ENCODE results near the gene PTPN14. TPM values are rescaled to one million over a fixed set of nuclear protein-coding genes. Genes with fewer than 3 reads are reported as not detected.
A peak's percentile ranks its signal among the peaks of the same experiment; 100 is the strongest.

Gene PTPN14
- total RNA-seq, 2 donors from 2014 or later: 0.05 to 0.14 TPM

DNA sequence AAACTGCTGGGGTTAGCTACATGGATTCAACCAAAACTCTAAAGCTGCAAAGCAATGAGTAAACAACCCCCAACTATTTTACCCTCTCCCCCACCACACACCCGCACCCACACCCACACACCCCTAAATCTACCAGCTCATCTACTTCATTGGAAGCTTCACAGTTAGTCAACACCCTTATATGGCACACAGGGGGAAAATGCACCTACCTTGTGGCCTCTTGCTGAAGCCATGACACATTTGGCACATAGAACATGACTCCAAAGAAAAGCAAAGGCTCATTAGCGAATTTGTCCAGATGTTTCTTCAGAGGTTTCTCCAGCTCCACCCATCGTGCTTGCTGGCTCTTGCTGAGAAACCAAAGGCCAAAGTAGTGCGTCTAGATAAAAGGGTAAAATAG lies 99.8 kb downstream of the PTPN14 start:
- Mint-ChIP-seq H3K4me1 (ENCODE audit: low read depth in 2 of 2) (peaks cover 0 to 7% of the 10 kb centered on the region in 2 donors), H3K9me3 (no peaks in the 10 kb centered on the region), H3K27ac (no peak overlapping the region), H3K27me3 (peaks cover 8 to 18% of the 10 kb centered on the region in 2 donors), H3K4me3 (no peak overlapping the region), H3K36me3 (no peaks in the 10 kb centered on the region)
- ATAC-seq: peak; percentile 33 to 53
- DNase-seq (ENCODE audit: low spot score): no peak

DNA sequence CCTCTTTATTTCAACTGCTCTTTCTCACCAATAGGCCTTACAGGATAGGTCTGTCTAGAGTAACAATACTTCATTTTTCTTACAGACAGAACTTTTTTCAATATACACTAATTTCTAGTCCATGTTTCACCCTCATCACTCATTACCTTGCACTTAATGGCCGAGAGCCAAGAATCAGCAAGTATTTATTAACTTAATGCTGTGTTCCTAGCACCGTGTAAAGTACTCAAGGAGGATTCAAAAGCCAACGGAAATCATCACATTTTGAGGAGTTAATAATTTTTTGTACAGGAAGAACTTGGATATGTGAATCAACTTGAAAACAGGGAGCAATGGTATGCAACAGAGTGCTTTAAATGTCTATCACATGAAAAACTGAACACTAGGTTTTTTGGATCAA lies 102.0 kb downstream of the PTPN14 start:
- DNase-seq (ENCODE audit: low spot score) (no peak), ATAC-seq (no peak)
- H3K4me1 Mint-ChIP-seq (ENCODE audit: low read depth in 2 of 2): no peaks in the 10 kb centered on the region
- H3K27ac Mint-ChIP-seq: no peak overlapping the region
- H3K9me3 Mint-ChIP-seq: no peaks in the 10 kb centered on the region
- H3K27me3 Mint-ChIP-seq: peaks cover 0 to 12% of the 10 kb centered on the region in 2 donors
- no peak overlapping the region for H3K4me3 Mint-ChIP-seq
- no peaks in the 10 kb centered on the region for H3K36me3 Mint-ChIP-seq

DNA sequence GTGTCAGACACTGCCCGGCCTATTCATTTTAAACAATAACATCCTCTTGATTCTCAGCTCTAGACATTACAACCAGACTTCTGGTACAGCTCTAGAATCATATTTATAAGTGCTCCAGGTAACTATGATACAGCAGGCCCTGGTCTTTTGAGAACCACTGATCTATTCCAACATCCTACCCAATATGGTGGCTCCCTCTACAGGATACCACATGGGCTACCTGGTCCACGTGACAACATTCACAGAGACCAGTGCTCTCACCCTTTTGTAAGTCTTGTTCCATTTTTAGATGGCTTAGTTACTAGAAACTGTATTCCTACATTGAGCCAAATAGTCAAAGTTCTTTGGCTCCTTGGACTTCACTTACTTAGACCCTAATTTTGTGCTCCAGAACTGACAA lies 102.9 kb downstream of the PTPN14 start:
- H3K36me3 Mint-ChIP-seq: no peaks in the 10 kb centered on the region
- H3K4me1 Mint-ChIP-seq (ENCODE audit: low read depth in 2 of 2): no peaks in the 10 kb centered on the region
- no peaks in the 10 kb centered on the region for H3K9me3 Mint-ChIP-seq
- ATAC-seq (no peak), DNase-seq (ENCODE audit: low spot score) (no peak)
- H3K27ac Mint-ChIP-seq: no peak overlapping the region
- H3K4me3 Mint-ChIP-seq: no peak overlapping the region
- peaks cover 0 to 12% of the 10 kb centered on the region in 2 donors for H3K27me3 Mint-ChIP-seq

DNA sequence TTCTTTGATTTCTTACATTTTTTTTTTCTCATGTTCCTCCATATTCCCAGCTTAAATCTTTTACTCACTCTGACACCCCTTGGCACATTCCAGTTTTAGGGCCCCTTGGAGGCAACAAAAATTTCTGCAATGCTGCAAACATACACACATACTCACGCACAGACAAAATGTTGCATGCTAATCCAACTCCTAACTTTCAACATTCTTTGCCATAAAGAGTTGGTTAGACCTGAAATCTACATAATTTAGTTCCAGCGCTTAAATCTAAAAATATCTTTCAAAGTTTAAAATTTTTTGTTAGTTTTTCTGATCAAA lies 103.9 kb downstream of the PTPN14 start:
- no peak for DNase-seq (ENCODE audit: low spot score)
- H3K36me3 Mint-ChIP-seq: no peaks in the 10 kb centered on the region
- H3K27ac Mint-ChIP-seq: no peak overlapping the region
- no peaks in the 10 kb centered on the region for H3K9me3 Mint-ChIP-seq
- ATAC-seq: no peak
- no peaks in the 10 kb centered on the region for H3K4me1 Mint-ChIP-seq (ENCODE audit: low read depth in 2 of 2)
- H3K4me3 Mint-ChIP-seq: no peak overlapping the region
- peaks cover 0 to 9% of the 10 kb centered on the region in 2 donors for H3K27me3 Mint-ChIP-seq

DNA sequence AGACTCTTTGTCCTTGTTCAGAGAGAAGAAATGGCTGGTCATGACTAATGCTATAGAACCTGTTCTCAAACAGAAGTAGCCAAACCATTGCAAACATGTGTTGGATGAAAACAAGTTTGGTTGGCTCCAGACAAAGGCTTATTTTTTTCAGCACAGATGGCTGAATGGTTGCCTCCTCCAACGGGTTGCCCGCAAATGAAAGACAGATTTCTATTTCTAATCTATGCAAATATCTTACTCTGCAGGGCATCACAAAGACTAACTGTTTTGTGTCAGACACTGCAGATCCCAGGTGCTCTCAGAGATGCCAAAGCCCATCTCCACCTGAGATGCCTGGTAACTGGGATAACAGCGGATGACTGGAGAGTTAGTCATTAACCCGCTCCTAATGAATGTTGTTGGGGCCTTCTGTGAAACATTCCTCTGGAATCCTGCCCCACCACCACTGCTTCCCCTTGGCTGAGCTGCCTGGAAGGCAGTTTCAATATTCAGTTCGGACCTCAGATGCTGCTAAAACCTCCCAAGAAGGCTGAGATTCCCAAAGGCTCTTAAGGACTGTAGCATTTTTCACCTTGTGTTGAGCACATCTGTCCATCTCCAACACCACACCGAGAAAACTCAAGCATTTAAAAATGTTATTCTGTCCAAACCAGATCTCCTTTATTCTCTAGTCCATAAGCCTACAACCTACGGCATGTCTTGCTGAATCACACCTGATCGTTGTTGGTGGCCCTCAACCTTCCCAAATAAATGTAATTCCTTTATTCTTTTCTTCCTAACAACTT lies 104.4 kb downstream of the PTPN14 start:
- DNase-seq (ENCODE audit: low spot score) (no peak), ATAC-seq (no peak)
- Mint-ChIP-seq H3K27ac (no peak overlapping the region), H3K4me1 (ENCODE audit: low read depth in 2 of 2) (no peaks in the 10 kb centered on the region), H3K27me3 (peaks cover 0 to 4% of the 10 kb centered on the region in 2 donors), H3K9me3 (no peaks in the 10 kb centered on the region), H3K36me3 (no peaks in the 10 kb centered on the region), H3K4me3 (no peak overlapping the region)

GRCh38 chr1:214445831-214446614 lies 105.4 kb downstream of the PTPN14 start:
- H3K27ac Mint-ChIP-seq: no peak overlapping the region
- no peaks in the 10 kb centered on the region for H3K36me3 Mint-ChIP-seq
- H3K4me1 Mint-ChIP-seq (ENCODE audit: low read depth in 2 of 2): peaks cover 6 to 9% of the 10 kb centered on the region in 2 donors
- DNase-seq (ENCODE audit: low spot score) (no peak), ATAC-seq (no peak)
- H3K9me3 Mint-ChIP-seq: no peaks in the 10 kb centered on the region
- H3K27me3 Mint-ChIP-seq: no peaks in the 10 kb centered on the region
- H3K4me3 Mint-ChIP-seq: no peak overlapping the region

GRCh38 chr1:214445199-214445598 lies 106.2 kb downstream of the PTPN14 start:
- Mint-ChIP-seq H3K4me1 (ENCODE audit: low read depth in 2 of 2) (peaks cover 14 to 15% of the 10 kb centered on the region in 2 donors), H3K27me3 (no peaks in the 10 kb centered on the region), H3K36me3 (no peaks in the 10 kb centered on the region), H3K4me3 (no peak overlapping the region), H3K9me3 (no peaks in the 10 kb centered on the region), H3K27ac (no peak overlapping the region)
- DNase-seq (ENCODE audit: low spot score): no peak
- ATAC-seq: peak in 1 of 2 donors; percentile 59

DNA sequence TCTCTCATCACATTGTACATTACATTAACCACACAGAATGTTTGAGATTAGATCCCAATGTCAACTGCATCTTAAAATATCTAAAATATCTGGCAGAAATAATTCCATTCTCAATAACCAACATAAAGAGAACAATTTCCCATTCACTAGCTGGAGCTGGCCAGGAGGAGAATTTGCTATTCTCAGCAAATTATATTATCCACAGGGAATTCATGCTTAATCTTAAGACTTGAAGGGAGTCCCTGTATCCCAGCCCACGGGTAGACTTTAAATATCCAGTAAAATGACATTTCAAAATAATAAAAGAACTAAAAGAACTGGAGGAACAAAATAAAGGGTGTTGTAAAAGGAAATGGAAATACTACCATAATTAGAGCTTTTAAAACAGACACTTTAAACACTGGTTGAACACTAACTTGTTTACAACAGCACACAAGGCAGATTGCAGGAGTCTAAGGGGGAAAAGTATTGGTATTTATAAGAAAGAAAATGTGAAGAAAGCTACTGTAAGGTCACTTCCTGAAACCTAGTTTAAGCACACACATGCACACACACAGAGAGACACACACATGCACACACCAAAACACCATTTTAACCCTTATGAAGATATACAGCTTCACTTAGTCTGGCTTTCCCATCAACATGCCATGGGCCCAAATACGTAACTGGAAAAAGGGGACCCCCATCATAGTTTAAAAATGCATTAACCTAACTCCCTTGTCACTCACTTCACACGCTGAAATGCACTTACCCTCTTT lies 107.0 kb downstream of the PTPN14 start:
- DNase-seq (ENCODE audit: low spot score): no peak
- no peak for ATAC-seq
- no peaks in the 10 kb centered on the region for H3K9me3 Mint-ChIP-seq
- no peaks in the 10 kb centered on the region for H3K27me3 Mint-ChIP-seq
- H3K4me1 Mint-ChIP-seq (ENCODE audit: low read depth in 2 of 2): peaks cover 22 to 23% of the 10 kb centered on the region in 2 donors
- H3K4me3 Mint-ChIP-seq: no peak overlapping the region
- no peaks in the 10 kb centered on the region for H3K36me3 Mint-ChIP-seq
- H3K27ac Mint-ChIP-seq: no peak overlapping the region

DNA sequence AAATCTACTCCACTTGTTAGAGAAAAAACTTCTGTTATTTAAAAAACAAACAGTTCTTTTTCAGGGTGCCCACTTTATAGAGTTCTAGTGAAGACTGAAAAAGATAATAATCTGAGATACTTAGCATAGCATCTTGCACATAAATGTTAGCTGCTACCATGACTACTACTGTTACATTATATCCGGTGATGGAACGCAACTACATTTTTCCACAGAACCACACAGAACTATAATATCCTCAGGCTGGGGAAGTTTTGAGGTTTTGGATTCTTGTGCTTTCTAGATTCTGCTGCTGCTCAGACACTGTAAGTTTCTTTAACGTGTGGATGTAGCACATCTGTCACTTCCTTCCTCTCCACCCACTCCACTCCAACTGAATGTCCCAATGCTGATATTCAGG lies 110.3 kb downstream of the PTPN14 start:
- H3K27me3 Mint-ChIP-seq: no peaks in the 10 kb centered on the region
- DNase-seq (ENCODE audit: low spot score) (no peak), ATAC-seq (peak in 1 of 2 donors; percentile 52)
- H3K4me3 Mint-ChIP-seq: peak overlapping the region; percentile 6
- no peaks in the 10 kb centered on the region for H3K9me3 Mint-ChIP-seq
- no peaks in the 10 kb centered on the region for H3K36me3 Mint-ChIP-seq
- H3K27ac Mint-ChIP-seq: peak overlapping the region in 1 of 2 donors; percentile 81
- H3K4me1 Mint-ChIP-seq (ENCODE audit: low read depth in 2 of 2): peaks cover 30 to 36% of the 10 kb centered on the region in 2 donors

- H3K4me1 Mint-ChIP-seq (ENCODE audit: low read depth in 2 of 2): peaks cover 30 to 36% of the 10 kb centered on the region in 2 donors
- H3K27ac Mint-ChIP-seq: peak overlapping the region; percentile 77 to 81
- no peak for DNase-seq (ENCODE audit: low spot score)
- no peak for ATAC-seq
- no peaks in the 10 kb centered on the region for H3K27me3 Mint-ChIP-seq
- H3K9me3 Mint-ChIP-seq: no peaks in the 10 kb centered on the region
- peak overlapping the region; percentile 68 for H3K4me3 Mint-ChIP-seq
- no peaks in the 10 kb centered on the region for H3K36me3 Mint-ChIP-seq
Measured at GRCh38 chr1:214440219-214440965, 111.0 kb downstream of the PTPN14 start.

DNA sequence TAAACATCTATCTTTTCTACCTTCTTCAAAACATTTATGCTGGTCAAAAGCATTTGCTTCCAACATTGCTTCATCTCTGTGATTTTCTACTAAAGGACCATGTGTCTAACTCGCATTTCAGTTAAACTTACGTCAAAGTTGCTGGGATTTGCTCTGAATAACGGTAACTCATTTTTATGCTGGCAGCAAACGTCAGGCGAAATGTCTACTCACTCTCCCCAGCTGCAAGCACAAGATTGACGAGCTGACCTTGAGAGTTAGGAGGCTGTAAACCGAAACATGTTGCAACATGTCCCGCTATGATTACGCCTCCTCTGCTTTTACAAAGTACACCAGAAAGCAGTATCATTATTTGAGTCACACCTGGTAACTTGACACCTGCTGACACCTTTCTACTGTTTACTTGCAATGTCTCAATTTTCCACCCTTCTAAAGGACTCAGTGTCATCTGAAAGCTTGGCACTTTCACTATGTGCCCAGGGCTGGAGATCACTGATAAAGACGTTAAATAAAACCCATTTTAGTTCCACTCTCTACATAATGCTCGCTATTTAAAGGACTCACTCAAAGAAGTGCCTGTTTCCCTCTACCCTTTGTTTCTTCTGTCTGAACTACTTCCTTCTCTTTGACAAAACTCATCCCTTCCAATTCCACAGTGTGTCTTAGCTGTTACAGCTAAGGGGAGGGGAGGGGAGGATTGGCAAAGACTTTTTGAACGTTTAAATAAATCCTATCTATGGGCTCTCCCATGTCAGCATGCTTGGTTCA lies 111.9 kb downstream of the PTPN14 start:
- Mint-ChIP-seq H3K4me3 (peak overlapping the region; percentile 68), H3K4me1 (ENCODE audit: low read depth in 2 of 2) (peaks cover 30 to 36% of the 10 kb centered on the region in 2 donors), H3K27ac (peak overlapping the region; percentile 77 to 81), H3K36me3 (no peaks in the 10 kb centered on the region), H3K27me3 (no peaks in the 10 kb centered on the region), H3K9me3 (no peaks in the 10 kb centered on the region)
- DNase-seq (ENCODE audit: low spot score) (no peak), ATAC-seq (peak; percentile 89 to 93)

- Mint-ChIP-seq H3K4me1 (ENCODE audit: low read depth in 2 of 2) (peaks cover 30 to 36% of the 10 kb centered on the region in 2 donors), H3K9me3 (no peaks in the 10 kb centered on the region), H3K27ac (peak overlapping the region; percentile 77 to 81), H3K36me3 (no peaks in the 10 kb centered on the region), H3K4me3 (peak overlapping the region; percentile 68), H3K27me3 (no peaks in the 10 kb centered on the region)
- ATAC-seq: peak in 1 of 2 donors; percentile 39
- no peak for DNase-seq (ENCODE audit: low spot score)
Measured at GRCh38 chr1:214438530-214438929, 112.9 kb downstream of the PTPN14 start.

GRCh38 chr1:214438075-214438474 lies 113.3 kb downstream of the PTPN14 start:
- no peaks in the 10 kb centered on the region for H3K9me3 Mint-ChIP-seq
- H3K4me3 Mint-ChIP-seq: peak overlapping the region; percentile 36
- peaks cover 0 to 3% of the 10 kb centered on the region in 2 donors for H3K27me3 Mint-ChIP-seq
- H3K36me3 Mint-ChIP-seq: no peaks in the 10 kb centered on the region
- no peak for DNase-seq (ENCODE audit: low spot score)
- peak overlapping the region; percentile 77 to 81 for H3K27ac Mint-ChIP-seq
- ATAC-seq: no peak
- peaks cover 30 to 36% of the 10 kb centered on the region in 2 donors for H3K4me1 Mint-ChIP-seq (ENCODE audit: low read depth in 2 of 2)

Data from natural killer cell treated with Interleukin-12 subunit alpha and Interleukin-12 subunit beta and Interleukin-15 and Interleukin-18, amount 100 ng/mL, for 72 hours (primary cell).